Fibroblast of villous mesenchyme (primary cell): ENCODE data around the gene IL17RE. TPM values are rescaled to one million over a fixed set of nuclear protein-coding genes. Genes with fewer than 3 reads are reported as not detected.
A peak's percentile ranks its signal among the peaks of the same experiment; 100 is the strongest.
"Not testable (repeated sequence)": the region's sequence is repeated elsewhere in the genome, so short reads cannot be mapped to it uniquely, and the experiment has no call there.

Experiments used
- DNase-seq: peaks from one replicate; pipeline ENCODE4 v3.0.0-alpha.2; 2010; ENCODE audit warnings: low read depth
- H3K4me3 ChIP-seq: 2 replicates; pipeline ENCODE4 v1.5.1; 2011; ENCODE audit warnings: low read depth, mild to moderate bottlenecking, low read length
- CTCF ChIP-seq: IDR thresholded peaks from 2 replicates; pipeline ENCODE4 v1.5.1; 2012; ENCODE audit warnings: low read depth, mild to moderate bottlenecking, low read length; ENCODE audit not compliant: insufficient read depth
- total RNA-seq: library from RNA; depleted of rRNA; stranded (reverse); fragments of >200 nt; gene quantifications from 2 replicates; pipeline ENCODE4 v1.2.3, GENCODE V29; 2012

IL17RE gene
- total RNA-seq, 1 donor, result 0.43 TPM

- TF ChIP-seq CTCF, result no peak
- DNase-seq, result peak; percentile 93
- H3K4me3 ChIP-seq, result peak within 1 kb of the TSS; percentile 93
Measured at GRCh38 chr3:9890249-9891071, 12.2 kb upstream of the IL17RE start, which contains the start of gene JAGN1. Gene JAGN1, plus strand, starts transcription at chr3:9890610. Its CDS starts 113 bp downstream, at chr3:9890723.

GRCh38 chr3:9891072-9891622, 11.5 kb upstream of the IL17RE start:
- TF ChIP-seq CTCF, result no peak
- peak overlapping the region; percentile 93 for H3K4me3 ChIP-seq
- DNase-seq, result no peak

GRCh38 chr3:9893739-9894138, 8.9 kb upstream of the IL17RE start:
- TF ChIP-seq CTCF, result no peak
- DNase-seq, result no peak
- no peak overlapping the region for H3K4me3 ChIP-seq

GRCh38 chr3:9895715-9896114, 6.9 kb upstream of the IL17RE start:
- H3K4me3 ChIP-seq, result not testable (repeated sequence)

GRCh38 chr3:9896755-9897407, 5.8 kb upstream of the IL17RE start:
- peak; percentile 69 for DNase-seq
- H3K4me3 ChIP-seq, result not testable (repeated sequence)

More at GRCh38 chr3:9895715-9896114, 6.9 kb upstream of the IL17RE start:
- not testable (repeated sequence) for DNase-seq

GRCh38 chr3:9897408-9898372, 5.0 kb upstream of the IL17RE start:
- TF ChIP-seq CTCF, result no peak
- no peak overlapping the region for H3K4me3 ChIP-seq
- DNase-seq, result peak; percentile 17

GRCh38 chr3:9898467-9899241, 4.0 kb upstream of the IL17RE start:
- TF ChIP-seq CTCF, result no peak
- no peak for DNase-seq
- no peak overlapping the region for H3K4me3 ChIP-seq
